HEK293T (cell line): ENCODE data around the gene SNRPA1.

ENCODE experiments used
- CTBP1 ChIP-seq: fragments of 450-650 bp; IDR thresholded peaks from 2 replicates; pipeline ENCODE4 v1.6.1; 2016; ENCODE audit warnings: borderline replicate concordance
- ELF4 ChIP-seq: fragments of 450-650 bp; IDR thresholded peaks from 2 replicates; pipeline ENCODE4 v1.6.1; 2017; ENCODE audit warnings: antibody characterized with exemption
- FOXK2 ChIP-seq: fragments of 450-650 bp; IDR thresholded peaks from 2 replicates; pipeline ENCODE4 v1.6.1; 2016; ENCODE audit warnings: mild to moderate bottlenecking
- SP1 ChIP-seq: fragments of 450-650 bp; IDR thresholded peaks from 2 replicates; pipeline ENCODE4 v1.6.1; 2017
- ZNF384 ChIP-seq: fragments of 450-650 bp; IDR thresholded peaks from 2 replicates; pipeline ENCODE4 v1.6.1; 2016

DNA sequence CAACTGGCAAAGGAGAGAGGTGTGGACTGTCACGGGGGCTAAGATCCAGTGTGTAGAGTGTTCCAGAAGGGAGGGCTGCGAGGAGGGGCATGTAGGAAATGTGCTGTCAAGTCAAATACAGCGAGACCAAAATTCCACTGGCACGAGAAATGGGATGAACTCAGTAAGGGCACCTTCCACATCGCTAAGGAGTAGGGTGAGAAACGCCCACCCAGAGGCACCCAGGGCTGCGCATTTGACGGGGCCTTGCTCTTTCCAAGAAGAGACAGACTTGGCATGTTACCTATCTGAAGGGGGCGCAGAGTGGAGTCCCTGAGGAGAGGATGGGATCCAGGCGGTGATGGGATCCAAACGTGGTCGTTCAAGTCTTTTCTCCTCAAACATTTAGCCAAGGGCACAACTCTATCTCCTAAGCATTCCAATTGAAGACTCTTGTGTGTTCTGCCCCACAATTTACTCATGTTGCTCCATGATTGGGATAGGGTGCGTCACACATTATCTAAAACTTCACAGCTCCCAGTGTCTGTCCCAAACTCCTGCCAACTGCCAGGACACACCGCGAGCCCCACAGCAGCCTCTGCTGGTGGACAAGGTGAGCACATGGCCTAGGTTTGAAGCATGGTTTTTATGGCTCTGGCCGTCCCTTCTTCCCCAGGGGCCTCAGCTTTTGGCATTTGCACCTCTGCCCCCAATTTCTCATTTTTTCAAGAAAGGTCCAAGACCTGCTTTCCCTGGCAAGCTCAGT lies 25.4 kb downstream of the SNRPA1 start:
- no peak for TF ChIP-seq CTBP1
- TF ChIP-seq ZNF384 = no peak
- TF ChIP-seq ELF4 = no peak
- TF ChIP-seq SP1 = no peak
- TF ChIP-seq FOXK2 = no peak
